ENCODE data around the gene TNRC18.
"Not testable (repeated sequence)": the region's sequence is repeated elsewhere in the genome, so short reads cannot be mapped to it uniquely, and the experiment has no call there.

TNRC18 gene

GRCh38 chr7:5312276-5313070 lies 111.2 kb downstream of the TNRC18 start:
- DNase-seq, result not testable (repeated sequence)

- no peak for DNase-seq
These were observed 112.7 kb downstream of the TNRC18 start for GRCh38 chr7:5310822-5311405.

- DNase-seq, result no peak
These were observed 114.5 kb downstream of the TNRC18 start for GRCh38 chr7:5309146-5309545.

- DNase-seq, result not testable (repeated sequence)
These were observed 116.2 kb downstream of the TNRC18 start for GRCh38 chr7:5307221-5308142.

- DNase-seq, result not testable (repeated sequence)
These were observed 118.6 kb downstream of the TNRC18 start for GRCh38 chr7:5305050-5305449.

GRCh38 chr7:5303591-5304505 lies 119.8 kb downstream of the TNRC18 start:
- no peak for DNase-seq

- DNase-seq, result no peak
These were observed 120.6 kb downstream of the TNRC18 start for GRCh38 chr7:5303061-5303460.

- DNase-seq, result no peak
These were observed 121.1 kb downstream of the TNRC18 start for GRCh38 chr7:5302577-5302976.

GRCh38 chr7:5300366-5300765 lies 123.3 kb downstream of the TNRC18 start:
- no peak for DNase-seq

- DNase-seq, result no peak
These were observed 126.9 kb downstream of the TNRC18 start for GRCh38 chr7:5296611-5297226.

GRCh38 chr7:5296015-5296610 lies 127.5 kb downstream of the TNRC18 start:
- DNase-seq, result no peak

- DNase-seq, result no peak
These were observed 128.3 kb downstream of the TNRC18 start for GRCh38 chr7:5295039-5296014.

GRCh38 chr7:5294169-5294987 lies 129.3 kb downstream of the TNRC18 start:
- no peak for DNase-seq

GRCh38 chr7:5291711-5292335 lies 131.8 kb downstream of the TNRC18 start:
- DNase-seq, result not testable (repeated sequence)

GRCh38 chr7:5291301-5291700 lies 132.3 kb downstream of the TNRC18 start:
- no peak for DNase-seq

- no peak for DNase-seq
These were observed 134.3 kb downstream of the TNRC18 start for GRCh38 chr7:5289355-5289754.

GRCh38 chr7:5288560-5288959 lies 135.1 kb downstream of the TNRC18 start:
- DNase-seq, result not testable (repeated sequence)

- DNase-seq, result no peak
These were observed 135.8 kb downstream of the TNRC18 start for GRCh38 chr7:5287802-5288201.

- not testable (repeated sequence) for DNase-seq
These were observed 136.3 kb downstream of the TNRC18 start for GRCh38 chr7:5287373-5287772.
